ENCODE data around the gene DNAAF5.
"Not testable (repeated sequence)": the region's sequence is repeated elsewhere in the genome, so short reads cannot be mapped to it uniquely, and the experiment has no call there.

The DNAAF5 gene

DNA sequence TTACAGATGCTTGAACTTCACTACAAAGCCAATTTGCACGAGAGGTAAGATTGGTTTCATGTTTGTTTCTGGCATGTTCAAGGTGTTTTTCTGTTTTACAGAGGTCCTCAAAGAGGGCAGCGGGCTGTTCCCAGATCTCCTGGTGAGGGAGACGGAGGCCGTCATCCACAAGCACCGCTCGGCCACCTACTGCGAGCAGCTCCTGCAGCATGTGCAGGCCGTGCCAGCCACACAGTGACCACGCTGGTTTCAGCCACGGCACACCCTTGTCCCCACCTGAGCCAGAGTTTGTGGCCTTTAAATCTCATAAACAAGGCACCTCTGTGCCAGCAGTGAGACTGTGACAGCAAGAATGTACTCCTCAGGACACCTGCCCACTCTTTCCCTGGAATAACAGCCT lies 58.9 kb downstream of the DNAAF5 start:
- DNase-seq: no peak

DNA sequence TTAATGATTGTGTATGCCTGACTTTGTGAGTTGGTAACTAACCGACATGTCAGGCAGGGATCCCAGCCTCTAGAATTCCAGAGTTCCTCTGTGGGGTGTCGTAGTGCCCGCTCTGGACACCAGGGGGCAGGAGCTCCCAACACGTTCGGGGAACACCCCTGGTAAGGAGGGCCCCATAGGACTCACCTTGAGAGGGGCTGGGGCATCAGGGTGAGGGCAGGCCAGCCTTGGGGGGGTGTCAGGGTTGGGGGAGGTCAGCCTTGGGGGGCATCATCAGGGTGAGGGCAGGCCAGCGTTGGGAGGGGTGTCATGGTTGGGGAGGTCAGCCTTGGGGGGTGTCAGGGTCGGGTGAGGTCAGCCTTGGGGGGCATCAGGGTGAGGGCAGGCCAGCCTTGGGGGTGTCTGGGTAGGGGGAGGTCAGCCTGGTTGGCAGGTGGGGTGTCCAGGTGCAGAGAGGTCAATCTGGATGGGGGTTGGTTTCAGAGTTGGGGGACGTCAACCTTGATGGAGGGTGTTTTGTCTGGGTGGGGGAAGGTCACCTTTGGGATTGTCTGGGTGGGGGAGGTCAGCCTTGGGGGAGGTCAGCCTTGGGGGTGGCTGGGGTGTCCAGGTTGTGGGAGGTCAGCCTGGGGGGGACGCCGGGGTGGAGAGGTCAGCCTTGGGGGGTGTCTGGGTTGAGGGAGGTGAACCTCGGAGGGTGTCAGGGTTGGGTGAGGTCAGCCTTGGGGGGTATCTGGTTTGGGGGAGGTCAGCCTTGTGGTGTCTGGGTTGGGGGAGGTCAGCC lies 60.2 kb downstream of the DNAAF5 start:
- peak; percentile 73 for DNase-seq

DNA sequence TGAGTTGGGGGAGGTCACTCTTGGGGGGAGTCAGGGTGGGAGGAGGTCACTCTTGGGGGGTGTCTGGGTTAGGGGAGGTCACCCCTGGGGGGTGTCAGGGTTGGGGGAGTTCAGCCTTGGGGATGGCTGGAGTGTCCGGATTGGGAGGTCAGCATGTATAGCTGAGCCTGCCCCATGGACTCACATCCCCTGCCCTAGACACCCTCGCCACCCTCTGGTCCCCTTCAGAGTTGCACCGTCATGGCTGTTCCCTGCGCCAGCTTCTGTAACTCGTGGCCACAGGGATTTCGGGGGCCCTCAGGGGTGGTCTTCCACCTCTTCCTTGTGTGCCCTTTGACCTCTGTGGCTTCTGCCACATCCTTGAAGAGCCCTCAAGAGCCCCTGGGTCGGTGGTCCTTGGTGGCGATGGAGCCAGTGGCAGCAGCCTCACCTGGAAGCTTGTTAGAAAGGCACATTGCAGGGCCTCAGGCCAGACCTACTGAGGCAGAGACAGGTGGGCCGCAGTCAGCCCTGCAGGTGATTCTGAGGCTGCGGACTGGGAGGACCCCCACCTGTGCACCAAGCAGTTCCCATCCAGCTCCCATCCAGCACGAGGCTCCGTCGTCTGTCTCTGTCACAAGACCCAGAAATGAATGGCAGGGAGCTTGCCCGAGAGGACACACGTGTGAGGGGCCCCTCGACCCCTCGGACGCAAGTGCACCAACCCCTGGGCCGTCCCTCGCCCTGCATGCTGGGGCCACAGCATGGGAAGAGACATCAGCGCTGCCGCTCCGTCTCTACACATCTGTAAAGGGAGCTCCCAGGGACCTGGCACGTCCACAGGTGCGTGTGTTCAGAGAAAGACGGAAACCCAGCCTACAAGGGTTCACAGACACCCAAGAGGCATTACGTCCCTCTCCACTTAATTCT lies 61.1 kb downstream of the DNAAF5 start:
- DNase-seq: no peak

DNA sequence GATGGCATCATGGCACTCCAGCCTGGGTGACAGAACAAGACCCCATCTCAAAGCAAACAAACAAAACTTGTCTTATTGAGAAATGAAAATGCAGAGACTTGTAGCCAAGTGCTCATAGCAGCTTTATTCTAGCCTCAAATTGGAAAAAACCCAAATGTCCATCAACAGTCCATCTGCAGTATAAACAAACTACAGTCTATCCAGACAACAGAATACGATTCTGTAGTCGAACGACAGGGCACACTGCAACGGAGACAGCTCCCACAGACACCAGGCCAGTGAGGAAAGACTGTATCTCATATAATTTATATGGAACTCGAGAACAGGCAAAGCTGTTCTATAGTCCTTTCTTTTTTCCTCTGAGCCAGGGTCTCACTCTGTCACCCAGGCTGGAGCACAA lies 65.0 kb downstream of the DNAAF5 start:
- DNase-seq: no peak

DNA sequence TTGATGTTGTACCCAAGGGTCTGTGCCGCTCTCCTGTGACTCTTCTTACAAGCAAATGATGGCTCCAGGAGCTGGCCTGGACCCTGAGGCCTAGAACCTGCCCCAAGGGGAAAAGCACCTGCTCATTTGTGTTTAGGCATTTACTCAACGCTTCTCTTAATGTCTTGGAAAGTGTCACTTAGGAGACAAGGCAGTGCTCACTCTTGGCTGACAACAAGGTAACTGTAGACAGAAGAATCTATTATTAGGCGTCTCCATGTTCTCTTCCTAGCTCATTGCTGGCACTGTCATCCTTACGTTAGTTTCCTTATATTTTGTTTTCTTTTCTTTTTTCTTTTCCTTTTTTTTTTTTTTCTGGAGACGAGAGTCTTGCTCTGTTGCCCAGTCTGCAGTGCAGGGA lies 67.7 kb downstream of the DNAAF5 start:
- DNase-seq: no peak

DNA sequence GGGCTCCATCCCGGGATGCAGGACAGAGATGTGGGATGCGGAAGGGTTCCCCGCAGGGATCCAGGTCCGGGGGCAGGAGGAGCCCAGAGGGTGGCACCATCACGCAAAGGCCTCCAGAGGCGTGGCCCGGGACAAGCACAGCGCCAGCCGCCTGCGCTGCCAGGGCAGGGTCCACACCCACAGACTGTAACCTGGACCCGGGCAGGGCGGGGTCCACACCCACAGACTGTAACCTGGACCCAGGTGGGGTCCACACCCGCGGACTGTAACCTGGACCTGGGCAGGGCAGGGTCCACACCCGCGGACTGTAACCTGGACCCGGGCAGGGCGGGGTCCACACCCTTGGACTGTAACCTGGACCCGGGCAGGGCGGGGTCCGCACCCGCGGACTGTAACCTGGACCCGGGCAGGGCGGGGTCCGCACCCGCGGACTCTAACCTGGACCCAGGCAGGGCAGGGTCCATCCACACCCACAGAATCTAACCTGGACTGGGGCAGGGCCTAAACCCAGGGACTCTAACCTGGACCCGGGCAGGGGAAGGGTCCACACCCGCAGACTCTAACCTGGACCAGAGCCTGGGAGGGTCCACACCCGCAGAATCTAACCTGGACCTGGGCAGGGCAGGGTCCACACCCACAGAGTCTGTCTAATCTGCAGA lies 68.3 kb downstream of the DNAAF5 start:
- no peak for DNase-seq

DNA sequence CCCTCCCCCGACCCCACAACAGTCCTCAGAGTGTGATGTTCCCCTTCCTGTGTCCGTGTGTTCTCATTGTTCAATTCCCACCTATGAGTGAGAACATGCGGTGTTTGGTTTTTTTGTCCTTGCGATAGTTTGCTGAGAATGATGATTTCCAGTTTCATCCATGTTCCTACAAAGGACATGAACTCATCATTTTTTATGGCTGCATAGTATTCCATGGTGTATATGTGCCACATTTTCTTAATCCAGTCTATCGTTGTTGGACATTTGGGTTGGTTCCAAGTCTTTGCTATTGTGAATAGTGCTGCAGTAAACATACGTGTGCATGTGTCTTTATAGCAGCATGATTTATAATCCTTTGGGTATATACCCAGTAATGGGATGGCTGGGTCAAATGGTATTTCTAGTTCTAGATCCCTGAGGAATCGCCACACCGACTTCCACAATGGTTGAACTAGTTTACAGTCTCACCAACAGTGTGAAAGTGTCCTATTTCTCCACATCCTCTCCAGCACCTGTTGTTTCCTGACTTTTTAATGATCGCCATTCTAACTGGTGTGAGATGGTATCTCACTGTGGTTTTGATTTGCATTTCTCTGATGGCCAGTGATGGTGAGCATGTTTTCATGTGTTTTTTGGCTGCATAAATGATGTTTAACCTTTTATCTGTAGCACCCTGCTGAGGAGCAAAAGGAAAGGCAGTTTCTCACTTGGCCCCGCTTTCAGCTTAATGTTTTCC lies 70.1 kb downstream of the DNAAF5 start:
- not testable (repeated sequence) for DNase-seq

DNA sequence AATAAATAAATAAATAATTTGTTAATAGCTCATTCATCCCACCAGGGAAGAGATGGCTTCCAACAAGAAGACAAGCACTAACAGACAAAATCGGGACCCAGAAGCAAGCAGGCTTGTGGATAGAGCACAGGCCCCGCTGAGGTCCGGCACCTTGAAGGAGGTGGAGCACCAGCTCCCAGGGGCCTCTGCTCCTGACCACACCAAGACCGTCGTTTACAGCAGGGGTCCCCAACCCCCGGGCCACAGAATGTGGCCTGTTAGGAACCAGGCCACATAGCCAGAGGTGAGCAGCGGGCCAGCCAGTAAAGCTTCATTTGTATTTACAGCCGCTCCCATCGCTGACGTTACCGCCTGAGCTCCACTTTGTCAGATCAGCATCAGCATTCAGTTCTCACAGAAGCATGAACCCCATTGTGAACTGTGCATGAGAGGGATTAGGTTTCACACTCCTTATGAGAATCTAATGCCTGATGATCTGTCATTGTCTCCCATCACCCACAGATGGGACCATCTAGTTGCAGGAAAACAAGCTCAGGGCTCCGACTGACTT lies 72.5 kb downstream of the DNAAF5 start:
- DNase-seq: no peak

DNA sequence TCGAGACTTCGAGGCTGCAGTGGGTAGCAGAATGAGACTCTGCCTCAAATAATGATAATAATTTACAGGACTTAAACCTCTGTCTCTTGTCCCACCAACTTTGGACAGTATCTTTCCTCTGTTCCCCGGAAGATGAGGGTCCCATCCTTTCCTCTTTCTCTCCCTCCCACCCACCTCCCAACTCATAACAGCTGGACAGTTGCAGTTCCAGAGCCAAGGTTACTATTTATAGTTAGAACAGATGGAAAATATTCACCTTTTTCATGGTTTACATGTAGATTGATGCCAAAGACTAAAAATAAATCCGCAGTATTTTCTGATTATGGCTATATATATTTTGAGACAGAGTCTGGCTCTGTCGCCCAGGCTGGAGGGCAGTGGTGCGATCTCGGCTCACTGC lies 74.2 kb downstream of the DNAAF5 start:
- DNase-seq: no peak

DNA sequence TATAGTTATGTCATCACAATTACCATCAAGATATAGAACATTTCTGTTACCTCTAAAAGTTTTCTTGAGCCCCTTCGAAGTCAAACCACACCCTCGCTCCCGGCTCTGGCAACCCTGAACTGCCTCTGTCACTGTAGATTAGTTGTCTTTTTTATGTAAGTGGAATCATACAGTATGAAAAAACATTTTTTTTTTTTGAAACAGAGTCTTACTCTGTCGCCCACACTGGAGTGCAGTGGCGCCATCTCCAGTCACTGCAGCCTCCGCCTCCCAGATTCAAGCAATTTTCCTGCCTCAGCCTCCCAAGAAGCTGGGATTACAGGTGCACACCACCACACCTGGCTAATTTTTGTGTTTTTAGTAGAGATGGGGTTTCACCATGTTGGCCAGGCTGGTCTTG lies 74.9 kb downstream of the DNAAF5 start:
- not testable (repeated sequence) for DNase-seq

DNA sequence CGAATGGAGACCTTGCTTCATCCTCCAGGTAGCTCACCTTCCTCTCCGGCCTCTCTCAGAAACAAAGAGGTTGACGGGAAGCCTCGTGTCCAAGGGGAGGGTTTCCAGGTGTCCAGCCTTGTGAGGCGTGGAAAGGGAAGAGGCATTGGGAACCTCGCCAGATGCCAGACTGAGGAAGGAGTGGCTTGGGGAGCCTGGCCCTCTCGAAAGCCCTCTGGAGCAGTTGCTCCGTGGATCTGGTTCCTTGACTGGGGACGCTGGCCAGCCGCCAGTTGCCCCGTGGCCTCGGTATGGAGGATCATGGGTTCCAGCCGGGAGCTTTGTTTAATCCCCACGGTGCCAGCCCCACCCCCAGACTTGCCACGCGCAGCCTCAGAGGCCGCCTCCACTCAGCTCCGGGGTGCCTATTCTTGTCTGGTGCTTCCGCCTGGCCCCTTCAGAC lies 75.5 kb downstream of the DNAAF5 start:
- DNase-seq: no peak

DNA sequence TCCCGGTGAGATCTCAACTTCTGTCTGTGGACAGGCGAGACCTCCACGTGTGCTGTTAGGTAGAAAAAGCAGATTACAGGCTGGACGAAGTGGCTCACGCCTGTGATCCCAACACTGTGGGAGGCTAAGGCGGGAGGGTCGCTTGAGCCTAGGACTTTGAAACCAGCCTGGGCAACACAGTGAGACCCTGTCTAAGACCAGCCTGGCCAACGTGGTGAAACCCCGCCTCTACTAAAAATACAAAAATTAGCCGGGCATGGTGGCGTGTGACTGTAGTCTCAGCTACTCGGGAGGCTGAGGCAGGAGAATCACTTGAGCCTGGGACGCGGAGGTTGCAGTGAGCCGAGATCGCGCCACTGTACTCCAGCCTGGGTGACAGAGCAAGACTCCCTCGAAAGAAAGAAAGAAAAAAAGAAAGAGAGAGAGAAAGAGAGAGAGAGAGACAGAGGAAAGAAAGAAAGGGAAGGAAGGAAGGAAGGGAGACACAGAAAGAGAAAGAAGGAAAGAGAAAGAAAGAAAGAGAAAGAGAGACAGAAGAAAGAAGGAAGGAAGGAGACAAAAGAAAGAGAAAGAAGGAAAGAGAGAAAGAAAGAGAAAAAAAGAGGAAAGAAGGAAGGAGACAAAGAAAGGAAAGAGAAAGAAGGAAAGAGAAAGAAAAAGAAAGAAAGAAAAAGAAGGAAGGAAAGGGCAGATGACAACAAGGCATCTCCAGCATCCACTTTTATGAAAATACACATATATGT lies 76.2 kb downstream of the DNAAF5 start:
- no peak for DNase-seq

DNA sequence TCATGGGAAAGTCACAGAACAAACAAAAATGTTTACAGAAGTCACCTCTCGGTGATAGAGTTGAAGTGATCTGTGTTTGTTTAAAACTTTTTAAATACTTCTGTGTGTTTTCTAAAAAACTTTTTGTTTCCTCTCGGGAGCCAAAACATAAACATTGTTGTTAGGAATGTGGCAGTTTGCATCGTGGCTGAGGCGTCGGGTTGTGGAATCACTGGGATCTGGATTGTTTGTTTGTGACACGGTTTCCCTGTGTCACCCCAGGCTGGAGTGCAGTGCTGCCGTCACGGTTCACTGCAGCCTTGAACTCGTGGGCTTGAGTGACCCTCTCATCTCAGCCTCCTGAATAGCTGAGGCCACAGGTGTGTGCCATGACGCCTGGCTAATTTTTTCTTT lies 76.7 kb downstream of the DNAAF5 start:
- no peak for DNase-seq

DNA sequence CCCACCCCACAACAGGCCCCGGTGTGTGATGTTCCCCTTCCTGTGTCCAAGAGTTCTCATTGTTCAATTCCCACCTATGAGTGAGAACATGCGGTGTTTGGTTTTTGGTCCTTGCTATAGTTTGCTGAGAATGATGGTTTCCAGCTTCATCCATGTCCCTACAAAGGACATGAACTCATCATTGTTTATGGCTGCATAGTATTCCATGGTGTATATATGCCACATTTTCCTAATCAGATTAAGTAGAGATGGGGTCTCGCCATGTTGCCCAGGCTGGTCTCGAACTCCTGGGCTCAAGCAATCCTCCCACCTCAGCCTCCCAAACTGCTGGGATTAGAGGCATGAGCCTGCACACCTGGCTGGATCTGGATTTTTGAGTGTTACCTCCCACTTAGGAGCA lies 77.3 kb downstream of the DNAAF5 start:
- not testable (repeated sequence) for DNase-seq

DNA sequence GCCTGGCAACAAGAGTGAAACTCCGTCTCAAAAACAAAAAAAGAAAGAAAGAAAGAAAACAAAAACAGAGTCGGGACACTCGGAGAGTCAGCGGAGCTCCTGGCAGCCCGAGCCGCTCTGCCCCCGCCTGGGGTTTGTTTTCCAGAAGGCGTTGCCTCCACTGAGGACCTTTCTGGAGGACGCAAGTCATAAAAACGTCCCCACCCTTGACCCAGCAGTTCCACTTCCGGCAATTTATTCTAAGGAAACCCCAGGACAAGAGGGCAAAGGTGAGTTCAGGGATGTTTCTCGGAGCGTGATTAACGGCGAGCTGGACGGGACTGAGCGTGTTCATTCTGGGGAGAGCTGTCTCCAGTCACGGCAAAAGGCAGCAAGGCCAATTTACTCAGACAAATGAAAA lies 78.8 kb downstream of the DNAAF5 start:
- no peak for DNase-seq

DNA sequence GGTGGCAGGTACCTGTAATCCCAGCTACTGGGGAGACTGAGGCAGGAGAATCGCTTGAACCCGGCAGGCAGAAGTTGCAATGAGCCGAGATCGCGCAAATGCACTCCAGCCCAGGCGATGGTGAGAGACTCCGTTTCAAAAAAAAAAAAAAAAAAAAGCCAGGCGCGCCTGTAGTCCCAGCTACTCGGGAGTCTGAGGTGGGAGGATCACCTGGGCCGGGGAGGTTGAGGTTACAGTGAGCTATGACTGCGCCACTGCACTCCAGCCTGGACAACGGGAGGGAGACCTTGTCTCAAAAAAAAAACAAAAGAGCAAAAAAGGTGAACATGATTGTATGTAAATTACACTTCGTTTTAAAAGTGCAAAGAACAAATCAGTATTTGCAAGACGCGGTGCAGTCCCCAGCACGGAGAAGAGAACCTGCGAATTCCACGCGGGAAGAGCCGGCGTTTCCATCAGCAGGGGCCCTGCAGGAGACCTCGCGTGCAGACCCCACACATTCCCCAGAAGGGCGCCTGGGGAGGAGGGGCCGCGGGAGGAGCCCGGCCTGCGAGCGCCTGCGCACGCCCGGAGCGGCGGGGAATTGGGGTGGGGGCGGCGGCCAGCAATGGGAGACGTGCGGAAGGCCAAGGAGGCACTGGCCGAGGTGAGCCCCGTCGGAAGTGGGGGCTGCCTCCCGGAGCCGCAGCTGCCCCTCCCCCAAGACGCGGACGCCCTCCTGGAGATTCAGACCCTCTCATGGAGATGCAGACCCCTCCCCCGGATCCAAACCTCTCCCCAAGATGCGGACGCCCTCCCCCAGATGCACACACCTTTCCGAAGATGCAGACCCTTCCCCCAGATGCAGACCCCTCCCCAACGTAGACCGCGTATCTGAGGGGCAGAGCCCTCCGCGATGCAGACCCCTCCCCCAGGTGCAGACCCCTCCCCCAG lies 89.1 kb downstream of the DNAAF5 start:
- no peak for DNase-seq

DNA sequence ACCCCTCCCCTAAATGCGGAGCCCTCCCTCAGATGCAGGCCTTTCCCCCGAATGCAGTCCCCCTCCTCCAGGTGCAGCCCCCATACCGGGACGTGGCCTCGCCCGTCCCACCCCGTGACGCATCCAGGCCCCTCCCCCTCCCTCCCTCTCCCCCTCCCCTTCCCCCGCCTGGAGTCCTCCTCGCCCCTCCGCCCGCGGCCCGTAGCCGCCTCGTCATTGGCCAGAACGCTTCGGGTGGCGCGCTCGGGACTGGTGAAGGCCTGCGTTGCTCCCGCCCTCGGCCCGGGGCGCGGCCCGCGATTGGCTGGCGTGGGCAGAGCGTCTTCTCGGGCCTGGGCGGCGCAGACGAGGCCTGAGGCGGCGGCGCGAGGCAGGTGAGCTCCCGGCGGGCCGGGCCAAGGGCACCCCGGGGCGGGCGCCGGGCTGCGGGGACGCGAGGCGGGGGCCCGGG lies 89.8 kb downstream of the DNAAF5 start:
- peak; percentile 96 for DNase-seq

DNA sequence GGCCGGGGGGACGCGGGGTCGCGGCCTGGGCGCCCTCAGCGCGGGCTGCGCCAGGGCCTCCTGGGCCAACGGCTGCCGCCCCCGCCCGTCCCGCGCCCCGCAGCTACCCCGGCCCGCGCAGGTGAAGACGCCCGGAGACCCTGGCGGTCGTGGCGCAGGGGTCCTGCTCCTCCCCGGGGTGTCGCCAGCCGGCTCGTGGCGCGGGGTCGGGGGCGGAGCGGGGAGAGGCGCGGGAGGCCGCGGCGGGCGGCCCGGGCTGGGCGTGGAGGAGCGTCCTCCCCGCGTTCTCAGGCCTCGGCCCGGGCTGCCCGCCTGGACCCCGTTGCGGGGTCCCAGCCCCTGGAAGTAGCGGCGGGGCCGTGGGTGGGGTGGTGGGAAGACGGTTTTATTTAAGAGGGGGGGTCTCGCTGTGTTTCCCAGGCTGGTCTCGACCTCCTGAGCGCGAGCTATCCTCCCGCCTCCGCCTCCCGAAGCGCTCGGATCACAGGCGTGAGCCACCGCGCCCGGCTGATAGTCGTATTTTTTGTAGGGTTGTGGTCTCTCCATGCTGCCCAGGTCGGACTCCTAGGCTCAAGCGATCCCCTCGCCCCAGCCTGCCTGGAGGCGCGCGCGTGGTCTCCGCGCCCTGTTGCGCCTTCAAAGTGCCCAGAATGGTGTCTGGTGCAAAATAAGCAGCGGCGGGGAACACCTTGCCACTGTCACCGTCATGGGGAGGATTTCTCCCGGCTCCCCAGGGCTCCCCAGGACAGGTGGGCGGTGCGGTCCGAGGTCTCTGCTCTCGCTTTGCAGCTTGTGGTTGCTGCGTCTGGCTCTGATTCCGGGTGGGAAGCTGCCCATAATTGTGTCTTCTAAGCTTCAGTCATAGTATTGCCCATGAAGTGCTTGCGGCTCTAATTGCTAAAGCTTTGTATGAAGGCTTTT lies 90.5 kb downstream of the DNAAF5 start:
- DNase-seq: no peak

DNA sequence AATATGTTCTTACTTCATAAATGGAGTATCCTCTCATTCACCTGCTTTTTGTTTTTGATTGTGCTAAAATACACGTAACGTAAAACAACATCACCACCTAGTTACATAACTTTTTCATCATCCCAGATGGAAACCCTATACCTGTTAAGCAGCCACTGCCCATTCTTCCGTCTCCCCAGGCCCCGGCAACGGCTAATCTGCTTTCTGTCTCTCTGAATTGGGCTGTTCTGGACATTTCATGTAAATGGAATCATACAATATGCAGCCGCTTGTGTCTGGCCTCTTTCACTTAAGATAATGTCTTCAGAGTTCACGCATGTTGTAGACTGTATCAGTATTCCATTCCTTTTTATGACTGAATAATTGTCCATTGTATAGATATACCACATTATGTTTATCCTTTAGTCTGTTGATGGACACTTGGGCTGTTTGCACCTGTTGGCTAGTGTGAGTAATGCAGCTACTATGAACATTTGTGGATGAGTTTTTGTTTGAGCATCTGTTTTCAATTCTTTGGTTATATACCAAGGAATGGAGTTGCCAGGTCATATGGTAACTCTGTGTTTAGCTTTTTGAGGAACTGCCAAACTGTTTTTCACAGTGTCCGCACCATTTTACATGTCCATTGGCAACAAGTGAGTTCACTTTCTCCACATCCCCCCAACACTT lies 91.7 kb downstream of the DNAAF5 start:
- no peak for DNase-seq

Measured in activated gamma-delta T cell treated with Interleukin-2 at 50 U/mL for 16 hours (primary cell).